ENCODE data around the gene DDX46. TPM values are rescaled to one million over a fixed set of nuclear protein-coding genes. Genes with fewer than 3 reads are reported as not detected.

The DDX46 gene
- total and polyA plus RNA-seq, 2 donors (not counting 1 experiment from before 2014, with no cell fraction given) = 15.4 to 80.9 TPM

GRCh38 chr5:134845852-134846640 lies 87.5 kb downstream of the DDX46 start, which contains the start of gene C5orf24:
Gene C5orf24 (plus strand): TSS chr5:134845968. CDS start chr5:134854901, 8,933 bp downstream.
- peak within 1 kb of the TSS; percentile 84 to 93 (median 87) for H3K4me3 ChIP-seq (ENCODE audit: control extremely low read depth in 1 of 5, extremely low read depth in 1 of 5, insufficient read depth in 1 of 5, low read depth in 2 of 5, low read length in 4 of 5)
- peaks cover 17 to 21% of the 10 kb centered on the region in 2 donors for H3K4me1 ChIP-seq (ENCODE audit: control insufficient read depth in 2 of 2, insufficient read depth in 2 of 2, low read length in 2 of 2)

More at GRCh38 chr5:134845852-134846640, 87.5 kb downstream of the DDX46 start, which contains the start of gene C5orf24:
- peaks cover 25% of the 10 kb centered on the region for H3K4me1 Mint-ChIP-seq
- peak within 1 kb of the TSS; percentile 87 for H3K9ac ChIP-seq (ENCODE audit: low read length)
- TF ChIP-seq CTCF (IDR thresholded peaks at IDR 0.05) (no peak), EZH2 (IDR thresholded peaks at IDR 0.05; ENCODE audit: borderline replicate concordance, insufficient read depth, low read depth, low read length, poor library complexity, severe bottlenecking) (no peak)
- peaks cover under 1% of the 10 kb centered on the region for H4K20me1 ChIP-seq (ENCODE audit: control insufficient read depth, insufficient read depth, low read length, poor library complexity, severe bottlenecking)
- ChIA-PET CTCF (interaction anchor here (0.9 to 3.8 kb wide), 12 partner anchors 10 to 87 kb away, joined by 3 to 36 read pairs (median 6); partner anchors contain the start of genes DDX46, PCBD2 and TXNDC15), POLR2A (interaction anchor here (0.6 to 2.1 kb wide), 9 partner anchors 22 to 619 kb away, joined by 3 to 32 read pairs (median 5); partner anchors contain the start of genes CAMLG, DDX46, PCBD2 and PPP2CA)
- H3K27me3 ChIP-seq (replicated peaks in 1 of 4; ENCODE audit: control extremely low read depth in 1 of 4, control insufficient read depth in 3 of 4, insufficient read depth in 4 of 4, low read length in 3 of 4) = no peaks in the 10 kb centered on the region
- peak within 1 kb of the TSS; percentile 95 for H3K27ac Mint-ChIP-seq
- intact Hi-C loops (cut with micrococcal nuclease) = loop anchor here (1.0 to 10.0 kb wide), 5 partner anchors 28 to 201 kb away; partner anchors contain the start of genes CAMLG, DDX46, PCBD2 and SEC24A
- peak within 1 kb of the TSS; percentile 86 to 93 for H3K27ac ChIP-seq (ENCODE audit: low read length in 2 of 2)
- ATAC-seq (ENCODE audit: low read depth) (peak; percentile 91), DNase-seq (peak; percentile 97)
- peaks cover 0 to 3% of the 10 kb centered on the region in 2 experiments for H3K36me3 ChIP-seq (replicated peaks in 1 of 2; ENCODE audit: control extremely low read depth in 1 of 2, control insufficient read depth in 1 of 2, extremely low read depth in 1 of 2, insufficient read depth in 2 of 2, low read length in 1 of 2)
- H3K79me2 ChIP-seq (ENCODE audit: control insufficient read depth, insufficient read depth, low read length) = peaks cover 44% of the 10 kb centered on the region
- H3K4me2 ChIP-seq (replicated peaks; ENCODE audit: low read depth, low read length, poor library complexity, severe bottlenecking) = peak within 1 kb of the TSS; percentile 85
- no peaks in the 10 kb centered on the region for H3K9me3 Mint-ChIP-seq (ENCODE audit: insufficient read depth)
- no peaks in the 10 kb centered on the region for H3K27me3 Mint-ChIP-seq
- under 1% methylated on average over 83 of the region's 84 CpGs for WGBS (ENCODE audit: insufficient coverage)
- H2AFZ ChIP-seq (ENCODE audit: insufficient read depth, low read depth, low read length, poor library complexity, severe bottlenecking) = peak within 1 kb of the TSS; percentile 85
- peak within 1 kb of the TSS; percentile 95 for H3K4me3 Mint-ChIP-seq
- no peaks in the 10 kb centered on the region for H3K9me3 ChIP-seq (ENCODE audit: control extremely low read depth in 1 of 3, control insufficient read depth in 2 of 3, insufficient read depth in 1 of 3, low read length in 2 of 3)
